ENCODE measurements around the gene PRKAG3.

DNA sequence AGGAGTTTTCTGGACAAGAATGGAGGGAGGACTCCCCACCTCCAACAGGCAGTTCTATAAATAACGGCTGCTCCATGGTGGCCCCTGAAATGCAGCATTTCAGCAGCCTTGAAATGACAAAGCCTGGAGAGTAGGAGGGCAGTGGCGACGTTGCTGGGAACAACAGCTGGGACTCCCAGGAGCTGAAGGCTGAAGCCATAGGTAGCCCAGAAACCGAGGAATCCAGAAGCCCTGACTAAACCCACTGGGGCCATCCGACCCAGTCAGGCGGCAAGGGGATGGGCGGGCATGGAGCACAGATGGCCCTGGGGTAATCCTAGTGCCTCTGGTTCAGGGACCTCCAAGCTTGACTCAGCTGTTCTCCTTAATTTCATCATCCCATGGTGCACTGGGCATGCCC lies 9.0 kb downstream of the PRKAG3 start:
- TF ChIP-seq CTCF (IDR thresholded peaks at IDR 0.05) (no peak), POLR2A (IDR thresholded peaks at IDR 0.05) (no peak)
